GM12878 (cell line): ENCODE data around the gene GLE1. TPM values are rescaled to one million over a fixed set of nuclear protein-coding genes. Genes with fewer than 3 reads are reported as not detected.

Experiments
- ATAC-seq: fragments of 200-7000 bp; cut with Tn5 transposase; 3 replicates; pipeline ENCODE4 v1.9.1; 2020; ENCODE audit warnings: mild to moderate bottlenecking, moderate library complexity
- BruUV-seq: library from RNA; stranded (reverse); fragments of 400-500 nt; replicated peaks from 2 replicates; lab custom pipeline; 2021; lab: Mats Ljungman, UMichigan
- CTCF ChIA-PET: fragments of 300-600 bp; sonication (Branson Sonifier 250); formaldehyde crosslinking; extraction: SDS; loops from one replicate; lab custom pipeline; 2021; ENCODE audit warnings: inconsistent platforms; lab: Yijun Ruan, JAX
- POLR2A ChIA-PET: fragments of 350-600 bp; formaldehyde crosslinking; extraction: SDS; loops from one replicate; lab custom pipeline; 2021; ENCODE audit warnings: inconsistent platforms; lab: Charles Lee
- RAD21 ChIA-PET: fragments of 300-600 bp; sonication (Branson Sonifier 250); formaldehyde crosslinking; loops from one replicate; lab custom pipeline; 2023; ENCODE audit warnings: antibody characterized with exemption; ENCODE audit not compliant: unreplicated experiment; lab: Charles Lee
- SMC1A ChIA-PET: fragments of 300-600 bp; sonication (Branson Sonifier 250); formaldehyde crosslinking; loops from one replicate; lab custom pipeline; 2023; ENCODE audit not compliant: unreplicated experiment, uncharacterized antibody; lab: Charles Lee
- DNase-seq: peaks from one replicate; pipeline ENCODE4 v3.0.0-alpha.2; 2011; ENCODE audit warnings: low read depth, low spot score
- FAIRE-seq: peaks from 3 replicates; lab custom pipeline; 2011; peaks lifted over from hg19 to GRCh38; lab: Jason Lieb, UNC
- H2AFZ ChIP-seq: 2 replicates; pipeline ENCODE4 v1.6.0; 2011; ENCODE audit warnings: low read depth, low read length, control low read depth; ENCODE audit not compliant: control insufficient read depth
- H3K27ac ChIP-seq: 2 replicates; pipeline ENCODE4 v1.5.1; 2011; ENCODE audit warnings: control low read depth; ENCODE audit not compliant: control insufficient read depth, insufficient read depth
- H3K27me3 ChIP-seq, 2 experiments: replicated peaks in 1 of 2; 2 replicates each; pipeline versions ENCODE4 v1.6.0 to v1.6.1; 2011; ENCODE audit warnings: low read length in 1 of 2; ENCODE audit not compliant: control insufficient read depth in 2 of 2, insufficient read depth in 2 of 2
- H3K36me3 ChIP-seq, 2 experiments: 2 replicates each; pipeline ENCODE4 v1.5.1; 2011; ENCODE audit warnings: low read length in 1 of 2; ENCODE audit not compliant: control insufficient read depth in 2 of 2, insufficient read depth in 2 of 2
- H3K4me1 ChIP-seq: 2 replicates; pipeline ENCODE4 v1.6.1; 2011; ENCODE audit warnings: mild to moderate bottlenecking, low read length, moderate library complexity, mixed read lengths; ENCODE audit not compliant: control insufficient read depth, insufficient read depth
- H3K4me2 ChIP-seq: 2 replicates; pipeline ENCODE4 v1.6.0; 2011; ENCODE audit warnings: control low read depth; ENCODE audit not compliant: control insufficient read depth, insufficient read depth
- H3K4me3 ChIP-seq: fragments of 200-600 bp; sonication (generic); 2 replicates; pipeline ENCODE4 v1.5.1; 2016
- H3K79me2 ChIP-seq: 2 replicates; pipeline ENCODE4 v1.6.0; 2011; ENCODE audit warnings: low read length; ENCODE audit not compliant: control insufficient read depth, insufficient read depth
- H3K9ac ChIP-seq: 2 replicates; pipeline ENCODE4 v1.8.0; 2011; ENCODE audit warnings: low read length, control low read depth, mixed read lengths; ENCODE audit not compliant: control insufficient read depth, insufficient read depth
- H3K9me3 ChIP-seq: replicated peaks from 3 replicates; pipeline ENCODE4 v1.5.1; 2011; ENCODE audit warnings: mild to moderate bottlenecking, low read length; ENCODE audit not compliant: control insufficient read depth, insufficient read depth
- H4K20me1 ChIP-seq: 2 replicates; pipeline ENCODE4 v1.6.0; 2011; ENCODE audit not compliant: control insufficient read depth, insufficient read depth
- CBFB ChIP-seq: IDR thresholded peaks from 2 replicates; pipeline ENCODE4 v1.6.1; 2016; ENCODE audit warnings: antibody characterized with exemption, low read depth
- CHD1 ChIP-seq: IDR thresholded peaks from 2 replicates; pipeline ENCODE4 v1.6.1; 2012; ENCODE audit warnings: low read depth, low read length, improper control_type of control experiment
- ELK1 ChIP-seq: IDR thresholded peaks from 2 replicates; pipeline ENCODE4 v1.6.1; 2012; ENCODE audit warnings: low read depth, low read length, improper control_type of control experiment
- GATAD2B ChIP-seq: fragments of 450-650 bp; conservative IDR thresholded peaks from 2 replicates; pipeline ENCODE4 v1.6.1; 2017; ENCODE audit warnings: low read depth, mild to moderate bottlenecking, moderate library complexity
- HDAC6 ChIP-seq: fragments of 200-600 bp; sonication (generic); IDR thresholded peaks from one replicate; pipeline ENCODE4 v1.8.0; 2017; ENCODE audit warnings: antibody characterized with exemption; ENCODE audit not compliant: unreplicated experiment
- MLLT1 ChIP-seq: fragments of 450-650 bp; IDR thresholded peaks from 2 replicates; pipeline ENCODE4 v1.6.1; 2016; ENCODE audit warnings: mild to moderate bottlenecking
- RELB ChIP-seq: fragments of 450-650 bp; IDR thresholded peaks from 2 replicates; pipeline ENCODE4 v1.6.1; 2017; ENCODE audit warnings: low read depth, mild to moderate bottlenecking, moderate library complexity
- SIX5 ChIP-seq: IDR thresholded peaks from 2 replicates; pipeline ENCODE4 v1.6.1; 2011; ENCODE audit warnings: mild to moderate bottlenecking, low read depth, low read length, moderate library complexity; ENCODE audit not compliant: severe bottlenecking
- SMAD1 ChIP-seq: fragments of 450-650 bp; IDR thresholded peaks from 2 replicates; pipeline ENCODE4 v1.6.1; 2018; ENCODE audit warnings: mild to moderate bottlenecking, low read depth; ENCODE audit not compliant: partially characterized antibody
- WGBS: methylation state at CpG from one replicate; pipeline ENCODE4 v1.1.6; 2016; ENCODE audit warnings: low lambda C conversion rate; ENCODE audit not compliant: insufficient replicate concordance, insufficient coverage; ENCODE audit errors: missing lambda C conversion rate; 5-methylcytosine and 5-hydroxymethylcytosine counted together
- in situ Hi-C: fragments of 300-500 bp; cut with MboI; formaldehyde crosslinking; loops from 9 replicates; pipeline ENCODE4 v1.14.3; 2018; ENCODE audit warnings: mixed read lengths
- intact Hi-C: fragments of 100-400 bp; cut with micrococcal nuclease; formaldehyde crosslinking; loops from one replicate; pipeline ENCODE4 v1.14.2; 2022; ENCODE audit not compliant: unreplicated experiment
- polyA plus RNA-seq, 11 experiments: library from polyadenylated mRNA; depleted of rRNA in 4 of 11; unstranded in 6 of 11; stranded (reverse) in 5 of 11; fragments of >200 nt; fragmentation: Nextera tagmentation in 4 of 11; fragmentation: Illumina TruSeq in 1 of 11; extraction: Ambion mirVana in 4 of 11; extraction: Trizol in 1 of 11; gene quantifications; 1 replicate in 1 of 11; 2 replicates in 10 of 11; pipeline versions ENCODE4 v1.2.1 to v1.2.3, GENCODE V29; 2011 to 2016; ENCODE audit warnings: inconsistent platforms in 2 of 11, missing spikeins in 2 of 11, low read depth in 1 of 11
- total RNA-seq, 4 experiments: library from RNA; depleted of rRNA in 3 of 4; stranded (reverse); fragments of >200 nt in 3 of 4; fragmentation: Illumina TruSeq in 1 of 4; extraction: Trizol in 1 of 4; gene quantifications; 2 replicates each; pipeline versions ENCODE4 v1.2.1 to v1.2.3, GENCODE V29; 2013 to 2021

GLE1 gene
- total and polyA plus RNA-seq, 10 of the 15 experiments (the other 5 are each of a cell fraction or from before 2014, with no cell fraction given), result 17.4 to 52.0 (median 37.7) TPM

GRCh38 chr9:128512820-128513219 is 8.3 kb downstream of the GLE1 start:
- ChIA-PET POLR2A (interaction anchor here (0.7 to 2.4 kb wide), 4 partner anchors 11 to 142 kb away, joined by 3 to 16 read pairs (median 8); partner anchors contain the start of genes SPTAN1 and URM1), CTCF (interaction anchor here (0.6 to 2.0 kb wide), 6 partner anchors 39 to 1251 kb away, joined by 3 to 10 read pairs (median 4); partner anchors contain the start of gene SPTAN1), RAD21 (interaction anchor here (0.9 to 1.5 kb wide), 5 partner anchors 37 to 180 kb away, joined by 3 to 9 read pairs (median 5); partner anchors contain the start of gene SPTAN1), SMC1A (interaction anchor here (0.6 to 2.0 kb wide), 6 partner anchors 8 to 175 kb away, joined by 3 to 7 read pairs (median 6); partner anchors contain the start of genes GLE1 and SPTAN1)
- Histone ChIP-seq H3K4me3 (no peak overlapping the region), H3K9ac (no peak overlapping the region), H3K4me2 (no peak overlapping the region), H3K4me1 (no peaks in the 10 kb centered on the region), H3K36me3 (peaks cover 0 to 14% of the 10 kb centered on the region in 2 experiments), H3K27ac (no peak overlapping the region), H3K79me2 (no peaks in the 10 kb centered on the region), H2AFZ (no peak overlapping the region), H3K27me3 (no peaks in the 10 kb centered on the region), H4K20me1 (no peaks in the 10 kb centered on the region), H3K9me3 (no peaks in the 10 kb centered on the region; the same call in 2 of the 3 replicates)
- ATAC-seq (no peak), FAIRE-seq (no peak), DNase-seq (no peak)
- BruUV-seq, result no TSS peak
- in situ Hi-C loops, result no loop called here
- WGBS, result 92% methylated on average over 9 of the region's 9 CpGs
- TF ChIP-seq HDAC6 (no peak), MLLT1 (0 out of 2 replicates have a peak, but pooled peaks have one; percentile 45)
- intact Hi-C loops, result no loop called here

- BruUV-seq, result TSS peak; percentile 21
- SMC1A ChIA-PET, result interaction anchor here (0.6 to 1.2 kb wide), 3 partner anchors 34 to 244 kb away, joined by 3 read pairs; no protein-coding TSS in a partner anchor
- no peak for TF ChIP-seq RELB
- no peak for TF ChIP-seq GATAD2B
- TF ChIP-seq SMAD1, result no peak
- TF ChIP-seq SIX5, result no peak
- TF ChIP-seq ELK1, result no peak
- no peak for TF ChIP-seq CHD1
- TF ChIP-seq CBFB, result no peak
Measured at GRCh38 chr9:128521956-128522355, 17.4 kb downstream of the GLE1 start.

More at GRCh38 chr9:128521956-128522355, 17.4 kb downstream of the GLE1 start:
- FAIRE-seq (no peak), ATAC-seq (no peak), DNase-seq (no peak)
- intact Hi-C loops (no loop called here), in situ Hi-C loops (no loop called here)
- RAD21 ChIA-PET, result interaction anchor here (1.8 kb wide), 1 partner anchor 10 kb away, joined by 5 read pairs; no protein-coding TSS in a partner anchor
- no peak overlapping the region for H3K4me3 ChIP-seq
- no peak overlapping the region for H3K9ac ChIP-seq
- H3K27ac ChIP-seq, result no peak overlapping the region
- H2AFZ ChIP-seq, result no peak overlapping the region
- no peaks in the 10 kb centered on the region for H3K79me2 ChIP-seq
- no peaks in the 10 kb centered on the region; the same call in 2 of the 3 replicates for H3K9me3 ChIP-seq
- CTCF ChIA-PET, result no interaction called here
- peaks cover 6 to 26% of the 10 kb centered on the region in 2 experiments for H3K36me3 ChIP-seq
- no peaks in the 10 kb centered on the region for H4K20me1 ChIP-seq
- H3K4me1 ChIP-seq, result no peaks in the 10 kb centered on the region
- no peaks in the 10 kb centered on the region for H3K27me3 ChIP-seq
- POLR2A ChIA-PET, result interaction anchor here (0.6 to 1.1 kb wide), 3 partner anchors 17 to 1452 kb away, joined by 3 read pairs; partner anchors contain the start of gene GLE1
- no peak overlapping the region for H3K4me2 ChIP-seq
- WGBS, result 96% methylated on average over 6 of the region's 6 CpGs
